ENCODE data around the gene THAP9.

THAP9 gene

GRCh38 chr4:82890901-82891706, 9.4 kb upstream of the THAP9 start, which contains the start of gene SEC31A:
TSS of gene SEC31A (minus strand) at chr4:82891153. CDS start at chr4:82881936, 9,217 bp downstream.
- H3K27ac ChIP-seq, result peak within 1 kb of the TSS; percentile 84 to 96 (median 93)
- H3K4me1 ChIP-seq, result peaks cover 18 to 48% (median 32%) of the 10 kb centered on the region in 10 experiments
- peak within 1 kb of the TSS; percentile 78 to 93 (median 88) for H3K4me2 ChIP-seq
- peak within 1 kb of the TSS; percentile 82 to 98 (median 93) for H3K9ac ChIP-seq
- H3K27me3 ChIP-seq, result no peaks in the 10 kb centered on the region
- H4K20me1 ChIP-seq, result peaks cover 7 to 70% (median 34%) of the 10 kb centered on the region in 11 experiments; a peak in 18 of 22 replicates
- peak within 1 kb of the TSS; percentile 68 to 92 (median 82) for H3K4me3 ChIP-seq
- no peak for TF ChIP-seq Cebpa-rat (IDR thresholded peaks at IDR 0.05)
- peaks cover 31 to 49% (median 39%) of the 10 kb centered on the region in 11 experiments for H3K36me3 ChIP-seq
- no peaks in the 10 kb centered on the region for H3K9me3 ChIP-seq (replicated peaks in 1 of 11)

- TF ChIP-seq Cebpa-rat (IDR thresholded peaks at IDR 0.05), result no peak
- Histone ChIP-seq H4K20me1 (peaks cover 12 to 70% (median 33%) of the 10 kb centered on the region in 11 experiments; a peak in 20 of 22 replicates), H3K27me3 (no peaks in the 10 kb centered on the region), H3K4me1 (peaks cover 21 to 47% (median 35%) of the 10 kb centered on the region in 10 experiments), H3K36me3 (peaks cover 38 to 51% (median 44%) of the 10 kb centered on the region in 11 experiments), H3K9me3 (replicated peaks in 1 of 11) (no peaks in the 10 kb centered on the region), H3K27ac (peak overlapping the region; percentile 84 to 96 (median 93)), H3K9ac (peak overlapping the region; percentile 82 to 98 (median 93)), H3K4me2 (peak overlapping the region; percentile 70 to 91 (median 84)), H3K4me3 (peak overlapping the region; percentile 68 to 92 (median 82))
These were observed 8.6 kb upstream of the THAP9 start for GRCh38 chr4:82891707-82892466.

- H3K9me3 ChIP-seq (replicated peaks in 1 of 11), result no peaks in the 10 kb centered on the region
- peak overlapping the region in 9 of 11 experiments; percentile 70 to 91 (median 84); a peak in 15 of 22 replicates for H3K4me2 ChIP-seq
- H3K27ac ChIP-seq, result peak overlapping the region in 1 of 11 experiments; percentile 96; a peak in 1 of 22 replicates
- no peaks in the 10 kb centered on the region for H3K27me3 ChIP-seq
- peaks cover 26 to 52% (median 40%) of the 10 kb centered on the region in 10 experiments for H3K4me1 ChIP-seq
- peaks cover 44 to 56% (median 49%) of the 10 kb centered on the region in 11 experiments for H3K36me3 ChIP-seq
- no peak for TF ChIP-seq Cebpa-rat (IDR thresholded peaks at IDR 0.05)
- H3K4me3 ChIP-seq, result no peak overlapping the region
- H3K9ac ChIP-seq, result peak overlapping the region in 4 of 11 experiments; percentile 93 to 96 (median 94); a peak in 6 of 22 replicates
- peaks cover 17 to 70% (median 33%) of the 10 kb centered on the region in 11 experiments; a peak in 20 of 22 replicates for H4K20me1 ChIP-seq
These were observed 8.1 kb upstream of the THAP9 start for GRCh38 chr4:82892467-82892802.

DNA sequence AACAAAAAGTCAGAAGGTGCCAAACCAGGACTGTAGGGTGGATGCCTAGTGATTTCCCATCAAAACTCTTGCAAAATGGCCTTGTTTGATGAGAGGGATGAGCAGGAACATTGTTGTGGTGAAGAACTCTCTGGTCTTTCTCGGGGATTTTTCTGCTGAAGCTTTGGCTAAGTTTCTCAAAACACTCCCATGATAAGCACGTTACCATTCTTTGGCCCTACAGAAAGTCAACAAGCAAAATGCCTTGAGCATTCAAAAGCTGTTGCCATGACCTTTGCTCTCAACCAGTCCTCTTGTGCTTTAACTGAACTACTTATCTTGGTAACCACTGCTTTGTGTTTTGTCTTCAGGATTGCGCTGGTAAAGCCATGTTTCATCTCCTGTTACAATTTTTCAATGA, 6.6 kb upstream of the THAP9 start:
- no peaks in the 10 kb centered on the region for H3K27me3 ChIP-seq
- H4K20me1 ChIP-seq, result peaks cover 16 to 70% (median 38%) of the 10 kb centered on the region in 11 experiments; a peak in 19 of 22 replicates
- H3K27ac ChIP-seq, result no peak overlapping the region
- peaks cover 29 to 58% (median 41%) of the 10 kb centered on the region in 10 experiments for H3K4me1 ChIP-seq
- H3K4me3 ChIP-seq, result no peak overlapping the region
- TF ChIP-seq Cebpa-rat (IDR thresholded peaks at IDR 0.05), result no peak
- no peaks in the 10 kb centered on the region for H3K9me3 ChIP-seq (replicated peaks in 1 of 11)
- H3K36me3 ChIP-seq, result peaks cover 44 to 56% (median 51%) of the 10 kb centered on the region in 11 experiments
- H3K4me2 ChIP-seq, result no peak overlapping the region
- H3K9ac ChIP-seq, result no peak overlapping the region

GRCh38 chr4:82896755-82897154, 3.8 kb upstream of the THAP9 start:
- Histone ChIP-seq H3K27me3 (no peaks in the 10 kb centered on the region), H3K36me3 (peaks cover 44 to 56% (median 51%) of the 10 kb centered on the region in 11 experiments), H3K4me2 (peak overlapping the region in 9 of 11 experiments; percentile 66 to 97 (median 87); a peak in 11 of 22 replicates), H4K20me1 (peaks cover 9 to 60% (median 39%) of the 10 kb centered on the region in 11 experiments; a peak in 19 of 22 replicates), H3K27ac (no peak overlapping the region), H3K9ac (peak overlapping the region in 1 of 11 experiments; percentile 22; a peak in 1 of 22 replicates), H3K4me3 (no peak overlapping the region; a peak in 1 of 20 replicates), H3K9me3 (replicated peaks in 1 of 11) (no peaks in the 10 kb centered on the region), H3K4me1 (peaks cover 24 to 55% (median 41%) of the 10 kb centered on the region in 10 experiments)
- TF ChIP-seq Cebpa-rat (IDR thresholded peaks at IDR 0.05), result no peak

DNA sequence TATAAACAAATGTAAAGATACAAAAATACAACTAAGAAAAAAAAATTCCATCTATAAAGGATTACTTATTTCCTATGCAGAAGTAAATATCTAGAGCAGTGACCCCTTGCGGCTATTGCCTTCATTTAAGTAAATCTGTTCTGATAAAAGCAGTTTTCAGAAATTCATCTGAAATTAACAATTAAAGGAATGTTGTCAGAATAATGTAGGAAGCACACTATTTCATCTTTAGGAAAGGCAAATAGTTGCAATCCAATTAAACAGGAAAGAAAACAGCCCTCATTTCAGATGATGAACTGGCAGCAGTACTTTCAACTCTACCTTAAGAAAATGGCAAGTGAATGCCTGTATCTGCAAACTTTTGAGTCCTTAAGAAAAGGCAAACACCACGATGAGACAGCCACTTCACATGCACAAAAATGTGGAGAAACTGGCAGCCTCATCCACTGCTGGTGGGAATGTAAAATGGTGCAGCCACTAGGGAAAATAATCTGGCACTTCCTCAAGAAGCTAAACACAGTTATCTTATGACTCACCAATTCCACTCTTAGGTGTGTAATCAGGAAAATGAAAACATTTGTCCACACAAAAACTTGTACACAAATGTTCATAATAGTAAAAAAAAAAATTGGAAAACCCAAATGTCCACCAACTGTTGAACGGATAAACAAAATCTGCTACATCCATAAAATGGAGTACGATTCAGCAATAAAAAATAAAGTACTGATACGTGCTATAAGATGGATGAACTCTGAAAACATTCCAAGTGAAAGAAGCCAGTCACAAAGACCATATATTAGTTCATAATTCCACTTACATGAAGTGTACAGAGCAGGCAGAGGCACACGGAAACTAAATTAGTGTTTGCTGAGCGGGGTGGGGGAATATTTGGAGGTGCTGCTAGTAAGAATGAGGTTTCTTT, 2.0 kb upstream of the THAP9 start:
- TF ChIP-seq Cebpa-rat (IDR thresholded peaks at IDR 0.05), result no peak
- Histone ChIP-seq H3K9me3 (replicated peaks in 1 of 11) (no peaks in the 10 kb centered on the region), H3K9ac (peak overlapping the region; percentile 81 to 91 (median 88)), H3K4me3 (peak overlapping the region; percentile 65 to 83 (median 74)), H3K27ac (peak overlapping the region; percentile 85 to 95 (median 92); a peak in 20 of 22 replicates), H3K36me3 (peaks cover 36 to 44% (median 41%) of the 10 kb centered on the region in 11 experiments), H4K20me1 (peaks cover 9 to 54% (median 37%) of the 10 kb centered on the region in 11 experiments; a peak in 19 of 22 replicates), H3K27me3 (no peaks in the 10 kb centered on the region), H3K4me1 (peaks cover 22 to 49% (median 36%) of the 10 kb centered on the region in 10 experiments), H3K4me2 (peak overlapping the region; percentile 74 to 97 (median 87))

GRCh38 chr4:82899374-82900065, 1.0 kb upstream of the THAP9 start:
- no peaks in the 10 kb centered on the region for H3K27me3 ChIP-seq
- TF ChIP-seq Cebpa-rat (IDR thresholded peaks at IDR 0.05), result no peak
- H3K4me3 ChIP-seq, result peak overlapping the region; percentile 65 to 83 (median 74)
- H3K9ac ChIP-seq, result peak overlapping the region; percentile 81 to 91 (median 88)
- H4K20me1 ChIP-seq, result peaks cover 9 to 48% (median 37%) of the 10 kb centered on the region in 11 experiments; a peak in 19 of 22 replicates
- H3K9me3 ChIP-seq (replicated peaks in 1 of 11), result no peaks in the 10 kb centered on the region
- H3K4me2 ChIP-seq, result peak overlapping the region; percentile 74 to 97 (median 87)
- peaks cover 22 to 50% (median 39%) of the 10 kb centered on the region in 10 experiments for H3K4me1 ChIP-seq
- peak overlapping the region; percentile 85 to 95 (median 92) for H3K27ac ChIP-seq
- H3K36me3 ChIP-seq, result peaks cover 27 to 35% (median 32%) of the 10 kb centered on the region in 11 experiments

Data from BLaER1 treated with 17β-estradiol and CSF1 and Interleukin-3, amounts not matched to agents 10 nM and 100 nM (cell line).